ENCODE data around the gene PCAT7.
A peak's percentile ranks its signal among the peaks of the same experiment; 100 is the strongest.
"Not testable (repeated sequence)": the region's sequence is repeated elsewhere in the genome, so short reads cannot be mapped to it uniquely, and the experiment has no call there.

Gene PCAT7

GRCh38 chr9:94564279-94564678 lies 9.4 kb downstream of the PCAT7 start:
- DNase-seq = not testable (repeated sequence)

GRCh38 chr9:94566550-94566949 lies 11.7 kb downstream of the PCAT7 start:
- DNase-seq = no peak

GRCh38 chr9:94567271-94567670 lies 12.4 kb downstream of the PCAT7 start:
- DNase-seq = no peak

- no peak for DNase-seq
Measured at GRCh38 chr9:94568250-94568889, 13.5 kb downstream of the PCAT7 start.

GRCh38 chr9:94568972-94569712 lies 14.3 kb downstream of the PCAT7 start:
- no peak for DNase-seq

- DNase-seq = no peak
Measured at GRCh38 chr9:94576131-94576530, 21.2 kb downstream of the PCAT7 start.

- no peak for DNase-seq
Measured at GRCh38 chr9:94577036-94577435, 22.2 kb downstream of the PCAT7 start.

- no peak for DNase-seq
Measured at GRCh38 chr9:94577571-94577970, 22.7 kb downstream of the PCAT7 start.

GRCh38 chr9:94581728-94582127 lies 26.8 kb downstream of the PCAT7 start:
- no peak for DNase-seq

GRCh38 chr9:94584555-94584954 lies 29.7 kb downstream of the PCAT7 start:
- DNase-seq = no peak

- DNase-seq = no peak
Measured at GRCh38 chr9:94586316-94586715, 31.4 kb downstream of the PCAT7 start.

GRCh38 chr9:94586814-94587213 lies 31.9 kb downstream of the PCAT7 start:
- DNase-seq = no peak

GRCh38 chr9:94588681-94589080 lies 33.8 kb downstream of the PCAT7 start:
- DNase-seq = no peak

- DNase-seq = not testable (repeated sequence)
Measured at GRCh38 chr9:94591046-94591545, 36.2 kb downstream of the PCAT7 start.

- no peak for DNase-seq
Measured at GRCh38 chr9:94591876-94592275, 37.0 kb downstream of the PCAT7 start.

GRCh38 chr9:94592683-94593082 lies 37.8 kb downstream of the PCAT7 start:
- DNase-seq = not testable (repeated sequence)

- DNase-seq = no peak
Measured at GRCh38 chr9:94593459-94594345, 38.8 kb downstream of the PCAT7 start, which contains the start of gene FBP2. FBP2 (minus strand) TSS chr9:94593824; CDS start chr9:94593726, 98 bp downstream.

- no peak for DNase-seq
Measured at GRCh38 chr9:94599102-94599501, 44.2 kb downstream of the PCAT7 start.

GRCh38 chr9:94600258-94600657 lies 45.4 kb downstream of the PCAT7 start:
- no peak for DNase-seq

- no peak for DNase-seq
Measured at GRCh38 chr9:94600715-94601114, 45.8 kb downstream of the PCAT7 start.

GRCh38 chr9:94602666-94603065 lies 47.8 kb downstream of the PCAT7 start:
- no peak for DNase-seq

GRCh38 chr9:94603259-94604160 lies 48.6 kb downstream of the PCAT7 start:
- peak; percentile 63 for DNase-seq
